Gastroesophageal sphincter (tissue), 3 donors: ENCODE data around the gene CYFIP1.

ENCODE experiments used
- CTCF ChIP-seq, 4 experiments: fragments of 200-600 bp in 2 of 4; fragments of 450-650 bp in 2 of 4; sonication (generic) in 1 of 4; IDR thresholded peaks; one replicate each; pipeline ENCODE4 v1.5.1; 2017 to 2019; ENCODE audit warnings: antibody characterized with exemption in 4 of 4, mild to moderate bottlenecking in 2 of 4, moderate library complexity in 2 of 4
- EP300 ChIP-seq: sonication (generic); formaldehyde crosslinking; IDR thresholded peaks from one replicate; pipeline ENCODE4 v1.6.1; 2017; ENCODE audit warnings: antibody characterized with exemption, mild to moderate bottlenecking
- POLR2A ChIP-seq, 2 donors: fragments of 450-650 bp; IDR thresholded peaks; one replicate each; pipeline ENCODE4 v1.6.1; 2017; ENCODE audit warnings: antibody characterized with exemption in 2 of 2, mild to moderate bottlenecking in 2 of 2, moderate library complexity in 1 of 2

GRCh38 chr15:22919171-22919570 lies 61.0 kb downstream of the CYFIP1 start:
- TF ChIP-seq CTCF (IDR thresholded peaks at IDR 0.05): no peak
- no peak for TF ChIP-seq POLR2A (IDR thresholded peaks at IDR 0.05)
- TF ChIP-seq EP300: no peak
